GM18951 (cell line): ENCODE measurements around the gene GGA3.
"Not testable (repeated sequence)": the region's sequence is repeated elsewhere in the genome, so short reads cannot be mapped to it uniquely, and the experiment has no call there.

ENCODE experiments used
- POLR2A ChIP-seq: IDR thresholded peaks from 4 replicates; pipeline ENCODE4 v1.6.1; 2011; ENCODE audit warnings: mild to moderate bottlenecking; ENCODE audit not compliant: insufficient read length, insufficient read depth; ENCODE audit errors: extremely low read depth
- in situ Hi-C: fragments of 300-500 bp; cut with MboI; formaldehyde crosslinking; loops from one replicate; pipeline ENCODE4 v1.12.0; 2022; ENCODE audit warnings: low sequenced_read_pairs, mixed read lengths, inconsistent platforms; ENCODE audit not compliant: unreplicated experiment

GGA3 gene

GRCh38 chr17:75270218-75270965, 9.0 kb upstream of the GGA3 start:
- peak; percentile 21 for TF ChIP-seq POLR2A
- in situ Hi-C loops = no loop called here

- in situ Hi-C loops = no loop called here
- no peak for TF ChIP-seq POLR2A
Measured at GRCh38 chr17:75269844-75270217, 8.4 kb upstream of the GGA3 start.

- in situ Hi-C loops = no loop called here
- TF ChIP-seq POLR2A = peak; percentile 41
Measured at GRCh38 chr17:75267411-75268232, 6.2 kb upstream of the GGA3 start.

DNA sequence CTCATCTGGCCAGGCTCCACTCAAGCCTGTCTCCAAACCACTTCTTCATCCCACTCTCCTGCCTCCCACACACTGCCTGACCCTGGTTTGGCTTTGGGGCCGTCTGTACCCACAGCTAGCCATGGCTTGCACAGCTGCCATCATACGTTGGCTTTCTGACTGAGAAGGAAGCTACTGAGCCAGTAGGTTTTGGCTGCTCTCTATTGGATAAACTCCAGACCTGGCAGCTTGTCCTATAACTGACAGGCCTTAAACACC, 5.7 kb upstream of the GGA3 start:
- in situ Hi-C loops = no loop called here
- no peak for TF ChIP-seq POLR2A

DNA sequence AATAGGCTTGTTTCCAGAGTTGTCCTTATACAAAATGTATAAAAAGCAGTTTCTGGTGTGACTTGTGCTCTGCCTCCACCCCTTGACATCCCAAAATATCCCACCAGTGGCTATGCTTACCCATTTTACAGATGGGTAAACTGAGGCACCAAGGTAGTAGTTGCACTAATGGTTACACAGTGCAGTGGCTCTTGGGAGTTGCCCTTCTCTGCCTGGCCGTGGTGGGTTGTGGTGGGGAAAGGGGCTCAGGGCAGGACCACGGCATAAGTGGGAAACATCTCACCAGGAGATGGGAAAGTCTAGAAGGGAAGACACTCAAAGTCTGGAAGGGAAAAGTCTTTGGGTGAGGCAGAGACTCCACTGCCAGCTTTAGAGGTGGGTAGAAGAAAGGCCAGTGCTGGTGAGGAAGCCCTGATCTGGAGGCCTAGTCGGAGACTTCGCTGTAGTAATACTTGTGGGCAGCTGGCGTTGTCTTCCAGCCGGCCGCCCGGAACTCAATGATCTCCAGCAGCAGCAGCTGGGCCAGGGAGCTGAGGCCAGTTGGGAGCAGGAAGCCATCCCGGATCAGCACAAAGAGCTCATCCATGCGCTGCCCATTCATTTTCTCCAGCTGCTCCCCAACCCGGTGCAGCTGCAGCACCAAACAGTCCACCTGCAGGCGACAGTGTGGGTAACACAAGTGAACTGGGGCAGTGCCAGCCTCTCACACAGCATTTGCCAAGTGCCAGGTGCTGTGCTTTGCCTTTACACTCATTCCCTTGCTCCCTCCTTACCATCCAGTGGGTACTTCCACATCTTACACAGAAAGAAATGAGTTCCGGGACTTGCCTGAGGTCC, 5.1 kb upstream of the GGA3 start:
- no peak for TF ChIP-seq POLR2A
- in situ Hi-C loops = no loop called here

GRCh38 chr17:75265614-75266315, 4.4 kb upstream of the GGA3 start:
- TF ChIP-seq POLR2A = no peak
- in situ Hi-C loops = no loop called here

- in situ Hi-C loops = no loop called here
- TF ChIP-seq POLR2A = no peak
Measured at GRCh38 chr17:75263055-75263454, 1.6 kb upstream of the GGA3 start.

DNA sequence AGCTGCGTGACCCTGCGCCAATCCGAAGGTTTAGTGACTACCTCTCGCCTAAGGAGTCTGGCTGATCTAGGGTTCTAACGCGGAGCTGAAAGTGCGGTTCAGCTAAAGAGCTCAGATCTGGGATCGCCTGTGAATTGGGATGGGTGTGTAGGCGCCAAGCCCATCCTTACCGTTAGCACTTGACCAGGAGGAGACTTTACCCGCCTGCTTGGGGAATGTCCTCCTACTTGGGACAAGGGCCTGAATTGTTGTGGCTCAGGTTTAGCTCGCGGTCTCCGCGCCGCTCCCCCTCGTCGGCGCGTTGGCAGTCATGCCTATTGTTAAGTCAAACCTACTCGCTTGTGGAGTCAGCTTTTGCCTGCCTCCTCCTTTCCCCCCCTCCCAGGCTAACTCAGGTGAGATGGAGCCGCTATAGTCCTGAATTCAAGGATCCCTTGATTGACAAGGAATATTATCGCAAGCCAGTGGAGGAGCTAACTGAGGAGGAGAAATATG, 753 bp upstream of the GGA3 start:
- in situ Hi-C loops = no loop called here
- TF ChIP-seq POLR2A = no peak

GRCh38 chr17:75260641-75261335, 618 bp downstream of the GGA3 start:
- TF ChIP-seq POLR2A = no peak
- in situ Hi-C loops = no loop called here

DNA sequence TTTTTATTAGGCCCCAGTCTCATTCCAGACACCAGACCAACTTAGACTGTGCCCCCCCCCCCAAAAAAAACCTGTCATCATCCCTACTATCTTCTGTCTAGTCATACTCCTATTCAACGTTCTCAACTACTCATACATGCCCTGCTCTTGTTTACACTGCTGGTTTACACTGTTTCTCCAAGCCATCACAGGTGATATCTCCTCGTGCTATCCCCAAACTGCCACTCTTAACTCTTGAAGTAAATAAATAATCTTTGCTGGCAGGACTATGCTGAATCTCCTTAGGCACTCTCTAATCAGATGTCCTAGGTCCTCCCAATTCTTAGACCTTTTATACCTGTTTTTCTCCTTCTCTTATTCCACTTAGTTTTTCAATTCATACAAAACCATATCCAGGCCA, 4.2 kb downstream of the GGA3 start:
- in situ Hi-C loops = not testable (repeated sequence)

DNA sequence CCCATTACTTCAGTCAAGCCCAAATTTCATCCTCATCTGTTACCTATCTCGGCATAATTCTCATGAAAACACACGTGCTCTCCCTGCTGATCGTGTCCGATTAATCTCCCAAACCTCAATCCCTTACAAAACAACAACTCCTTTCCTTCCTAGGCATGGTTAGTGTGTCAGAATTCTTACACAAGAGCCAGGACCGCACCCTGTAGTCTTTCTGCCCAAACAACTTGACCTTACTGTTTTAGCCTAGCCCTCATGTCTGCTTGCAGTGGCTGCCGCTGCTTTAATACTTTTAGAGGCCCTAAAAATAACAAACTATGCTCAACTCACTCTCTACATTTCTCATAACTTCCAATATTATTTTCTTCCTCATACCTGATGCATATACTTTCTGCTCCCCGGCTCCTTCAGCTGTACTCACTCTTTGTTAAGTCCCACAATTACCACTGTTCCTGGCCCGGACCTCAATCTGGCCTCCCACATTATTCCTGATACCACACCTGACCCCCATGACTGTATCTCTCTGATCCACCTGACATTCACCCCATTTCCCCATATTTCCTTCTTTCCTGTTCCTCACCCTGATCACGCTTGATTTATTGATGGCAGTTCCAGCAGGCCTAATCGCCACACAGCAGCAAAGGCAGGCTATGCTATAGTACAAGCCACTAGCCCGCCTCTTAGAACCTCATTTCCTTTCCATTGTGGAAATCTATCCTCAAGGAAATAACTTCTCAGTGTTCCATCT, 5.3 kb downstream of the GGA3 start:
- in situ Hi-C loops = not testable (repeated sequence)
